ENCODE data around the gene TBX18.

TBX18 gene

GRCh38 chr6:84691978-84692623, 72.3 kb downstream of the TBX18 start:
- no peak overlapping the region for H3K4me3 ChIP-seq (ENCODE audit: low read length)
- DNase-seq (ENCODE audit: low read depth, low spot score), result no peak

- no peak for DNase-seq (ENCODE audit: low read depth, low spot score)
- H3K4me3 ChIP-seq (ENCODE audit: low read length), result no peak overlapping the region
Observed at GRCh38 chr6:84688141-84688873, 76.1 kb downstream of the TBX18 start.

DNA sequence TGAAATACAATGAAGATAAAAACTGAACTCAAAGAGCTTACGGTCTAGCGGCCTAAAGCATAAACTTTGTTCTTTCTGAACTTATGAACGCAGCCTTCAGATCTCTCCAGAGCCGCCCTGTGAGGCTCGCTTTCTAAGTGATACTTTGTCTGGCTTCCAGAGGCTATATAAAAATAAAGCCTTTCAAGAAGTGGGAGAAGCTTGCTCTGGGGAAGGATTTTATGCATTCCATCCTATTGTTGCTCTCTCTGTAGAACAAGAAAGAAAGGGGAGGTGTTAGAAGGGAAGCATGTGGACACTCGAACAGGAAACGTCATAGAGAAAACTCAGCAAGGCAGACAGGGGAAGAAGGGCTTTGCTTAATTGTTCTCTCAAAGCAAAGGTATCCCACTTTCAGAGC, 77.0 kb downstream of the TBX18 start:
- no peak overlapping the region for H3K4me3 ChIP-seq (ENCODE audit: low read length)
- no peak for DNase-seq (ENCODE audit: low read depth, low spot score)

DNA sequence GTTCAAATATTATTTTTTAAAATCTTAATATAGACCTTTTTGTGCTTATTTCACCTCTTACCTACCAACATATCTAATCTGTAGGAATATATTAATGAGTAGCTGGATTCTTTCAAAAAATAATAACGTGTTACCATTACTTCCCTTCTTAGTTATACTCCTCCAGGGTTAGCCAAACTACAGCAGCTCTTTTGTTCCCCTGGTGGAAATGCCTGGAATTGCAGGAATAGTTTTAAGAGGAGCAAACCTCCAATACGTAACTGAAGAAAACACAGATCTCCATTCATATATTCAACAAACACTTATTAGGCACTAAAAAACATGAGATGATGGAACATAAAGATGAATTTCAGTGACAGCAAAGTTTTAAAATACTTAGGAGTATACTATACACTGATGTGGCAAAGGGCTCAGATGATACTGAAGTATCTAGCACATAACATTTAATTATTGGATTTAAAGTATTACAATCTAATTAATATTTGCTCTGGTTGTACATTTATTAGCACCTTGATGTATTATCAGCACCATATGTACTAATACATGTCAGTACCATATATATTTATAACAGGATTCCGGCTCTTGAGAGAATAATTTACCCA, 78.3 kb downstream of the TBX18 start:
- DNase-seq (ENCODE audit: low read depth, low spot score), result peak; percentile 21
- no peak overlapping the region for H3K4me3 ChIP-seq (ENCODE audit: low read length)

DNA sequence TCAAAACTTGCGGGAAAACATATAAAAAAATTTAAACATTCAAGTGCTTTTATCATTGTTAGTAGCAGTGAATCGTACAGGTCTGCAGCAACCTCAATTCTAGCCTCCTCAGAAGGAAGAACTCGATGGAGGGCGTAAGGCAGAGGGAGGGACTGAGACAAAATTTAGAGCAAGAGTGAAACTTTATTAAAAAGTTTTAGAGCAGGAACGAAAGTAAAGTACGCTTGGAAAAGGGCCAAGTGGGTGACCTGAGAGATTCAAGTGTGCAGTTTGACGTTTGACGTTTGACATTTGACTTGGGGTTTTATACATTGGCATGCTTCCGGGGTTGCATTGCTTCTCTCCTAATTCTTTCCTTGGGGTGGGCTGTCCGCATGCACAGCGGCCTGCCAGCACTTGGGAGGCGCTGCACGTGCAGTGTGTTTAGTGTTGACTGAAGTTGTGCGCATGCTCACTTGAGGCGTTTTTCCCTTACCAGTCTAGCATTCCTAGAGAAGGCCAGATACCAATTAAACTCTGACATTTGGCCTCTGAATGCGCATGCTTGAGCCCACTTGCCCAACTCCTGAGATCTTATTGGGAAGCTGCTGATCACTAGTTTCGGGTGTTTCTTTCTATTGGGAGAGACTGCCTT, 82.6 kb downstream of the TBX18 start:
- DNase-seq (ENCODE audit: low read depth, low spot score), result no peak
- H3K4me3 ChIP-seq (ENCODE audit: low read length), result no peak overlapping the region

DNA sequence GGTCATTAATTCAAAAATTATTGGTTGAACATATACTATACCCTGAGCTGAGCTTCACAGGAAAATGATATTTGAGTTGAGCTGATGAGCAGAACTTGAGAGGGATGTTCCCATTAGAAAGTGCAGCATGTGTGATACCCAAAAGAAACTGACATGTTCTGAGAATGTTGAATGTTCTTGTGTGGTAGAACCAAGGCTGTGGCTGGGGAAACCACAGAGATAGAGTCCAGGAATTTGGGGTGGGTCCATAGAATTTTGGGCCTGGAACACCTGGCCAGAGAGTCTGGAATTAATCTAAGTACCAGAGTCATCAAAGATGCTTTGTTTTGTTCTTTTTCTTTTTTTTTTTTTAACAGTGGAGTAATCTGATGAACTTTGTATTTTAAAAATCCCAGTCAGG, 88.7 kb downstream of the TBX18 start:
- no peak for DNase-seq (ENCODE audit: low read depth, low spot score)
- H3K4me3 ChIP-seq (ENCODE audit: low read length), result no peak overlapping the region

DNA sequence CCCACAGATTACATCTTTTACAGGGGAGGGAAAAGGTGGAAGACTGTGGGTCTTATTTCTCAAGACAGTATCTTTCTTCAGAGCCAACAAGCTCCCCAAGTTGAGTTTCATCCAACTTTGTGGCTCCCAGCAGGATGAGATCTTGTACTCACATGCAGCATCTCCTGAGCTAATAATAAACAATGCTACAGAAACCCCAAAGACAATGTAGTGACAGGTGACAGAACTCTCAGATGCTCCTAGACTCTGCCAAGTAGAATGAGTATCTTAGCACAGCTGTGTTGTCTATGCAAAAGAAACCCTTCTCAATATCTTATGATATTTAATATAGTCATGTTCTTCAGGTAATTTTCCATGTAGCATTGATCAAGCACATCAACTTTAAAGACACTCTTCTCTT, 90.0 kb downstream of the TBX18 start:
- DNase-seq (ENCODE audit: low read depth, low spot score), result no peak
- no peak overlapping the region for H3K4me3 ChIP-seq (ENCODE audit: low read length)

DNA sequence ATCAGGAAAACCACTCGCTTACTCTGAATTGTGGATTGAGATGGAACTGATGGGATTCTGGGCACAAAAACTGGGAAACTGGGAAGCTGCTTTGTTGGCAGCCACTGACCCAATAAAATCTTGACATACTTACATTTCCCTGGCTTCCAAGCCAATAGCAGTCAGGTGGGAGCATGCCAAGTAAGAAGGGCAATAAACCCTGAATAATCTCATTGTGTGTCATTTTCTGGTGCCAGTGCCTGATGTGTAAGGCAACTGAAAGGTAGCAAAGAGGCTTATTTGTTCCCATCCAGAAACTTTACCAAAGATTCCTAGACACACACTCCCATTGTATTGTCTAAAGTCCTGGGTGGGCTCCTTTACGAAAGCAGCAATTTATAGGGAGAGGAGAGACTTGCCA, 93.2 kb downstream of the TBX18 start:
- no peak for DNase-seq (ENCODE audit: low read depth, low spot score)
- no peak overlapping the region for H3K4me3 ChIP-seq (ENCODE audit: low read length)

DNA sequence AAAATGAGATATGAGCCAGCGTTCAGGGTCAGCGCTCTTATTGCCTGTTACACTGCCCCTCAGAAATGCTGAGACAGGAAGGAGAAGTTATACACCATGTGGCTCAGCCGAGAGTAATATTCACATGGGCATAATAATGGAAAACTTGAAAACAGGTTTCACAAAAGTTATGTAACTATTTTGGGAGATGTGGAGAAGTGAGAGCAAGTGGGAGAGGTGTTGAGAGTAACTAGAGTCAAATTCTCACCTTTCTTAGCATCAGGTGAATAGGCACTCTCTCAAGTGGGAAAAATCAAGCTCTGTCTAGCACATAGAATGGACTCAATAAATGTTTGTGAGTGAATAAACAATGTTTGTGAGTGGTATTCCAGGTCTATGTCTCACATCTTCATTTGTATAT, 94.5 kb downstream of the TBX18 start:
- no peak for DNase-seq (ENCODE audit: low read depth, low spot score)
- no peak overlapping the region for H3K4me3 ChIP-seq (ENCODE audit: low read length)

GRCh38 chr6:84667252-84668213, 96.9 kb downstream of the TBX18 start:
- no peak overlapping the region for H3K4me3 ChIP-seq (ENCODE audit: low read length)
- no peak for DNase-seq (ENCODE audit: low read depth, low spot score)

DNA sequence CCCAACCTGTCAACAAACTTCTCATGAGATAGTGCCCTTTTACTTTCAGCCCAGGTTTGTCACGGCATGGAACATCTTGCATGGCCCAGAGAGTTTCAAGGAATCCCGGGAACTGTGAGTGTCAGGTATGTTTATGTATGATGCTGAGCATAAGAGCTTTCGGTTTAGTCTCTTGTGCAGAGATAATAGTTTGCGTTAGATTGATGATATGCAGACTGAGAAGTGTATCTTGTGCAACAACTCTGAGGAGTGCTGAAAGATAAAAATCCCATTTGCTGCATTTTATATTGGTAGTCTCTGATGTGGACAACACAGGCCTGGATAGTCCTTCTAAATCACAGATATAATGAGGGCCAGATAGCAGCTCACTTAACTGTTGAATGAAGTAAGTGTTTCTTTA, 99.0 kb downstream of the TBX18 start:
- H3K4me3 ChIP-seq (ENCODE audit: low read length), result no peak overlapping the region
- DNase-seq (ENCODE audit: low read depth, low spot score), result no peak

- H3K4me3 ChIP-seq (ENCODE audit: low read length), result no peak overlapping the region
- no peak for DNase-seq (ENCODE audit: low read depth, low spot score)
Observed at GRCh38 chr6:84663866-84664265, 100.5 kb downstream of the TBX18 start.

GRCh38 chr6:84657486-84657885, 106.9 kb downstream of the TBX18 start:
- DNase-seq (ENCODE audit: low read depth, low spot score), result no peak
- no peak overlapping the region for H3K4me3 ChIP-seq (ENCODE audit: low read length)

DNA sequence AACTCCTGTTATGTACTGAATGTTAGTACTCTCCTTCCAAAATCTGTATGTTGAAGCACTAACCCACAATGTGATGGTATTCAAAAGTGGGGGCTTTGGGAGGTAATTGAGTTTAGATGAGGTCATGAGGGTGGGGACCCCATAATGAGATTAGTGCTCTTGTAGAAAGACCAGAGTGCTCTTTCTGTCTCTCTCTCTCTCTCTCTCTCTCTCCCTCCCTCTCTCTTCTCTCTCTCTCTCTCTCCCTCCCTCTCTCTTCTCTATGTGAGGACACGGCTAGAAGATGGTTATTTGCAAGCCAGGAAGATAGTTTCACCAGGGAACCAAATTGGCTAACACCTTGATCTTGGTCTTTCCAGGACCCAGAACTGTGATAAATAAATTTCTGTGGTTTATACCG, 107.4 kb downstream of the TBX18 start:
- no peak for DNase-seq (ENCODE audit: low read depth, low spot score)
- no peak overlapping the region for H3K4me3 ChIP-seq (ENCODE audit: low read length)

GRCh38 chr6:84653027-84653551, 111.3 kb downstream of the TBX18 start:
- DNase-seq (ENCODE audit: low read depth, low spot score), result no peak
- H3K4me3 ChIP-seq (ENCODE audit: low read length), result no peak overlapping the region

- no peak for DNase-seq (ENCODE audit: low read depth, low spot score)
- H3K4me3 ChIP-seq (ENCODE audit: low read length), result no peak overlapping the region
Observed at GRCh38 chr6:84652356-84653026, 111.9 kb downstream of the TBX18 start.

DNA sequence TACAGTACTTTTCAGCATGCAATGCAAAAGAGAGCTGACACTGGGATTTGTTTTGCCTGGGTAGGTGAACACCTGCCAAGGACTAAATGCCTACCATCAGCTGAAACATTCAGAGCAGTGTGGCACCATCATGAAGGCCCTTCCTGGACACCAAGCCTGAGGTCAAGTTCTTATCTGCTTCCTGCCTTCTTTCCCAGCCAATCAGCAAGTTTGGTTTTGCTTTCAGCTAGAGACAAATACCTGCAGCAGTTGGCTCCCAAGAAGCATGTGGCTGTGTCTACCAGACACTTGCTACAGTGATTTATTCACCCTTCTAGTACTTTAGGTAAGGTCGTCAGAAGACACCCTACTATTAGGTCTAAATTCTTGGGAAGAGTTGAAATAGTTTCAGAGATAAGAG, 112.8 kb downstream of the TBX18 start:
- H3K4me3 ChIP-seq (ENCODE audit: low read length), result no peak overlapping the region
- no peak for DNase-seq (ENCODE audit: low read depth, low spot score)

GRCh38 chr6:84648444-84648843, 116.0 kb downstream of the TBX18 start:
- no peak for DNase-seq (ENCODE audit: low read depth, low spot score)
- H3K4me3 ChIP-seq (ENCODE audit: low read length), result no peak overlapping the region

Measured in Jurkat, Clone E6-1 (cell line).